GM12878 (cell line): ENCODE data around the gene RHOC. TPM values are rescaled to one million over a fixed set of nuclear protein-coding genes. Genes with fewer than 3 reads are reported as not detected.

Experiments used
- ATAC-seq: fragments of 200-7000 bp; cut with Tn5 transposase; 3 replicates; pipeline ENCODE4 v1.9.1; 2020; ENCODE audit warnings: mild to moderate bottlenecking, moderate library complexity
- BruUV-seq: library from RNA; stranded (reverse); fragments of 400-500 nt; replicated peaks from 2 replicates; lab custom pipeline; 2021; lab: Mats Ljungman, UMichigan
- CTCF ChIA-PET: fragments of 300-600 bp; sonication (Branson Sonifier 250); formaldehyde crosslinking; extraction: SDS; loops from one replicate; lab custom pipeline; 2021; ENCODE audit warnings: inconsistent platforms; lab: Yijun Ruan, JAX
- POLR2A ChIA-PET: fragments of 350-600 bp; formaldehyde crosslinking; extraction: SDS; loops from one replicate; lab custom pipeline; 2021; ENCODE audit warnings: inconsistent platforms; lab: Charles Lee
- RAD21 ChIA-PET: fragments of 300-600 bp; sonication (Branson Sonifier 250); formaldehyde crosslinking; loops from one replicate; lab custom pipeline; 2023; ENCODE audit warnings: antibody characterized with exemption; ENCODE audit not compliant: unreplicated experiment; lab: Charles Lee
- SMC1A ChIA-PET: fragments of 300-600 bp; sonication (Branson Sonifier 250); formaldehyde crosslinking; loops from one replicate; lab custom pipeline; 2023; ENCODE audit not compliant: unreplicated experiment, uncharacterized antibody; lab: Charles Lee
- DNase-seq: peaks from one replicate; pipeline ENCODE4 v3.0.0-alpha.2; 2011; ENCODE audit warnings: low read depth, low spot score
- FAIRE-seq: peaks from 3 replicates; lab custom pipeline; 2011; peaks lifted over from hg19 to GRCh38; lab: Jason Lieb, UNC
- H2AFZ ChIP-seq: 2 replicates; pipeline ENCODE4 v1.6.0; 2011; ENCODE audit warnings: low read depth, low read length, control low read depth; ENCODE audit not compliant: control insufficient read depth
- H3K27ac ChIP-seq: 2 replicates; pipeline ENCODE4 v1.5.1; 2011; ENCODE audit warnings: control low read depth; ENCODE audit not compliant: control insufficient read depth, insufficient read depth
- H3K27me3 ChIP-seq, 2 experiments: replicated peaks in 1 of 2; 2 replicates each; pipeline versions ENCODE4 v1.6.0 to v1.6.1; 2011; ENCODE audit warnings: low read length in 1 of 2; ENCODE audit not compliant: control insufficient read depth in 2 of 2, insufficient read depth in 2 of 2
- H3K36me3 ChIP-seq, 2 experiments: 2 replicates each; pipeline ENCODE4 v1.5.1; 2011; ENCODE audit warnings: low read length in 1 of 2; ENCODE audit not compliant: control insufficient read depth in 2 of 2, insufficient read depth in 2 of 2
- H3K4me1 ChIP-seq: 2 replicates; pipeline ENCODE4 v1.6.1; 2011; ENCODE audit warnings: mild to moderate bottlenecking, low read length, moderate library complexity, mixed read lengths; ENCODE audit not compliant: control insufficient read depth, insufficient read depth
- H3K4me2 ChIP-seq: 2 replicates; pipeline ENCODE4 v1.6.0; 2011; ENCODE audit warnings: control low read depth; ENCODE audit not compliant: control insufficient read depth, insufficient read depth
- H3K4me3 ChIP-seq: fragments of 200-600 bp; sonication (generic); 2 replicates; pipeline ENCODE4 v1.5.1; 2016
- H3K79me2 ChIP-seq: 2 replicates; pipeline ENCODE4 v1.6.0; 2011; ENCODE audit warnings: low read length; ENCODE audit not compliant: control insufficient read depth, insufficient read depth
- H3K9ac ChIP-seq: 2 replicates; pipeline ENCODE4 v1.8.0; 2011; ENCODE audit warnings: low read length, control low read depth, mixed read lengths; ENCODE audit not compliant: control insufficient read depth, insufficient read depth
- H3K9me3 ChIP-seq: replicated peaks from 3 replicates; pipeline ENCODE4 v1.5.1; 2011; ENCODE audit warnings: mild to moderate bottlenecking, low read length; ENCODE audit not compliant: control insufficient read depth, insufficient read depth
- H4K20me1 ChIP-seq: 2 replicates; pipeline ENCODE4 v1.6.0; 2011; ENCODE audit not compliant: control insufficient read depth, insufficient read depth
- BHLHE40 ChIP-seq, 2 experiments: fragments of 450-650 bp in 1 of 2; IDR thresholded peaks; 2 replicates each; pipeline ENCODE4 v1.6.1; 2011 to 2017; ENCODE audit warnings: low read depth in 2 of 2, borderline replicate concordance in 1 of 2, improper control_type of control experiment in 1 of 2, low read length in 1 of 2, mild to moderate bottlenecking in 1 of 2
- RBBP5 ChIP-seq: fragments of 200-600 bp; sonication (generic); conservative IDR thresholded peaks from 2 replicates; pipeline ENCODE4 v1.6.1; 2016
- RCOR1 ChIP-seq: conservative IDR thresholded peaks from 2 replicates; pipeline ENCODE4 v1.6.1; 2012; ENCODE audit warnings: low read depth, low read length, improper control_type of control experiment
- TBL1XR1 ChIP-seq: IDR thresholded peaks from 2 replicates; pipeline ENCODE4 v1.6.1; 2012; ENCODE audit warnings: low read depth, low read length, improper control_type of control experiment
- TCF12 ChIP-seq: IDR thresholded peaks from 2 replicates; pipeline ENCODE4 v1.6.1; 2011; ENCODE audit warnings: low read depth, mild to moderate bottlenecking, low read length
- ZBTB40 ChIP-seq: fragments of 450-650 bp; IDR thresholded peaks from 2 replicates; pipeline ENCODE4 v1.6.1; 2016; ENCODE audit warnings: mild to moderate bottlenecking, moderate library complexity, borderline replicate concordance
- ZNF274 ChIP-seq: IDR thresholded peaks from one replicate; pipeline ENCODE4 v1.8.0; 2011; ENCODE audit not compliant: insufficient read length, insufficient read depth
- ZNF687 ChIP-seq: fragments of 450-650 bp; IDR thresholded peaks from 2 replicates; pipeline ENCODE4 v1.6.1; 2017; ENCODE audit warnings: mild to moderate bottlenecking, moderate library complexity
- WGBS: methylation state at CpG from one replicate; pipeline ENCODE4 v1.1.6; 2016; ENCODE audit warnings: low lambda C conversion rate; ENCODE audit not compliant: insufficient replicate concordance, insufficient coverage; ENCODE audit errors: missing lambda C conversion rate; 5-methylcytosine and 5-hydroxymethylcytosine counted together
- in situ Hi-C: fragments of 300-500 bp; cut with MboI; formaldehyde crosslinking; loops from 9 replicates; pipeline ENCODE4 v1.14.3; 2018; ENCODE audit warnings: mixed read lengths
- intact Hi-C: fragments of 100-400 bp; cut with micrococcal nuclease; formaldehyde crosslinking; loops from one replicate; pipeline ENCODE4 v1.14.2; 2022; ENCODE audit not compliant: unreplicated experiment
- polyA plus RNA-seq, 11 experiments: library from polyadenylated mRNA; depleted of rRNA in 4 of 11; unstranded in 6 of 11; stranded (reverse) in 5 of 11; fragments of >200 nt; fragmentation: Nextera tagmentation in 4 of 11; fragmentation: Illumina TruSeq in 1 of 11; extraction: Ambion mirVana in 4 of 11; extraction: Trizol in 1 of 11; gene quantifications; 1 replicate in 1 of 11; 2 replicates in 10 of 11; pipeline versions ENCODE4 v1.2.1 to v1.2.3, GENCODE V29; 2011 to 2016; ENCODE audit warnings: inconsistent platforms in 2 of 11, missing spikeins in 2 of 11, low read depth in 1 of 11
- total RNA-seq, 4 experiments: library from RNA; depleted of rRNA in 3 of 4; stranded (reverse); fragments of >200 nt in 3 of 4; fragmentation: Illumina TruSeq in 1 of 4; extraction: Trizol in 1 of 4; gene quantifications; 2 replicates each; pipeline versions ENCODE4 v1.2.1 to v1.2.3, GENCODE V29; 2013 to 2021

RHOC gene
- total and polyA plus RNA-seq, 10 of the 15 experiments (the other 5 are each of a cell fraction or from before 2014, with no cell fraction given), result 20.6 to 371 (median 158) TPM

- Histone ChIP-seq H3K9ac (no peak overlapping the region), H3K27ac (no peak overlapping the region), H3K27me3 (no peaks in the 10 kb centered on the region), H2AFZ (no peak overlapping the region), H3K4me1 (no peaks in the 10 kb centered on the region), H3K4me3 (no peak overlapping the region), H3K36me3 (no peaks in the 10 kb centered on the region), H3K9me3 (no peaks in the 10 kb centered on the region), H3K79me2 (no peaks in the 10 kb centered on the region), H3K4me2 (no peak overlapping the region), H4K20me1 (no peaks in the 10 kb centered on the region)
- ChIA-PET RAD21 (no interaction called here), SMC1A (interaction anchor here (1.0 to 1.8 kb wide), 2 partner anchors 14 to 318 kb away, joined by 4 read pairs; no protein-coding TSS in a partner anchor), POLR2A (no interaction called here), CTCF (interaction anchor here (2.3 to 2.6 kb wide), 3 partner anchors 11 to 72 kb away, joined by 7 to 17 read pairs (median 16); partner anchors contain the start of gene PPM1J)
- in situ Hi-C loops, result no loop called here
- intact Hi-C loops, result no loop called here
- no peak for TF ChIP-seq BHLHE40 (IDR thresholded peaks at IDR 0.05; ENCODE audit: borderline replicate concordance in 1 of 2, low read depth in 2 of 2, low read length in 1 of 2)
- no peak for TF ChIP-seq RBBP5
- no peak for TF ChIP-seq ZNF687
- peak; percentile 59 for TF ChIP-seq ZBTB40
- no peak for TF ChIP-seq RCOR1
- TF ChIP-seq TCF12, result no peak
- no peak for TF ChIP-seq ZNF274
- TF ChIP-seq TBL1XR1, result no peak
- DNase-seq (no peak), ATAC-seq (no peak), FAIRE-seq (no peak)
- WGBS, result 43% methylated on average over 1 of the region's 1 CpG
- BruUV-seq, result no TSS peak
Observed at GRCh38 chr1:112731451-112731850, 24.5 kb upstream of the RHOC start.
